NOMO-1 treated with dmso at 0.1 percent for 144 hours (cell line): ENCODE measurements around the gene CTRB2.
"Not testable (repeated sequence)": the region's sequence is repeated elsewhere in the genome, so short reads cannot be mapped to it uniquely, and the experiment has no call there.

Experiments used
- DNase-seq: peaks from one replicate; lab custom pipeline; 2025; ENCODE audit not compliant: unreplicated experiment; lab: John Stamatoyannopoulos, UW

The CTRB2 gene

DNA sequence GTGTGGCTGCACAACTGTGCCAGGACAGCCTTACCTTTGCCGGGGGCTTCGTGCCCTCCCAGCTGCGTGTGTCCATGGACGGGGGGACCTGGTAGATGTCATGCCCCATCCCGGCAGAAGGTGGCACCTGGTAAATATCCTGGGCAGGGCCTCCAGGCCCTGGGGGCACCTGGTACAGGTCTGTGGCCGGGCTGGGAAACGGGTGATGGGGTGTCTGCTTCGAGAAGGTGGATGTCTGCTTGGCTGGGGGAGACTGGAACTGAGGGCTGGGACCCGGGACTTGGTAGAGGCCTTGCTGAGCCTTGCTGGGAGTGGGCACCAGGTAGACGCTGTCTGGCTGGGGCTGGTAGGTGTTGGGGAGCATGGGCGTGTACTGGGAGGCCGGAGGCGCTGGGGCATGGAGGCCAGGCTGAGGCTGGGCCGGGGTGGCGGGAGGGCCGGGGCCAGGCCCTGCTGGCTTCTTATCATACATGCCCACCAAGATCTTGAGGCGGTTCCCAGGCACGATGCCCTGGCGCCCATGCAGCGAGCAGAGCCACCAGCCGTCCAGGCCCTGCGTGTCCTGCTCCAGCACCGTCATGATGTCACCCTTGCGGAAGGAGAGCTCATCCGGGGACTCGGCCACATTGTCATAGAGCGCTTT is 35.6 kb upstream of the CTRB2 start:
- DNase-seq: not testable (repeated sequence)

DNA sequence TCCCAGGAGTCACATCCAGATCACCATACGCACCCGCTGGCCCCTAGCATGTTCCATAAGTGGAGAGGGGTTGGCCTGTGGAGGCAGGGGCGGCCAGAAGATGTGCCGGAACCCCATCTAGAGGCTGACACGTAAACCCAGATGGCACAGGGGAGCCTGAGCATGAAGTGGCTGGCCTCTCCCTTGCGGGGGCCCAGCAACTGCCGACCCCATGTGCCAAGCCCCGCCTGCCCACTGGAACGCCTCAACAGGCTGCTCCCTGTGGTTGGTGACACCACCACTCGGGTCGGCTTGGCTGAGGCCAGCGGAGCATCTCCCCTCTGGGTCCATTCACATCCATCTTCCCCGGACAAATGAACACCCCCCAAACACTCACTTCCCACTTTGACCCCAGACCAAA is 35.0 kb upstream of the CTRB2 start:
- DNase-seq: no peak

DNA sequence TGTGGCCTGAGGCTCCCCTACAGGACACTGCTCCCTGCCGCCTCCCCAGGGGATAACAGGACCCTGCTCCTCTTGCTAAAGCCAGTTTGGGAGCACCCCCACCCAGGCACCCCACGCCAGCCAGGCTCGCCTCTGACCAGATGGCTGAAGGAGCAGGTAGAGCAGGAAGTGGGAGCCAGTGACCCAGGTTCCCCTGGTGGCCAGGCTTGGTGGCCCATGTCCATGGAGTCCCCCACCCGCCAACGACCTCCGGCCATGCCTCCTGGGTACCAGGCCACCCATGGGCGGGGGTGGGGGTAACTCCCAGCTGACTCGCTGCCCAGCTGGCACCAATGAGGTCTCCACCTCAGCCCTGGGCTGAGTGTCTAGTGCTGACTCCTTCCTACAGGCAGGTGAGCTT is 34.5 kb upstream of the CTRB2 start:
- no peak for DNase-seq

DNA sequence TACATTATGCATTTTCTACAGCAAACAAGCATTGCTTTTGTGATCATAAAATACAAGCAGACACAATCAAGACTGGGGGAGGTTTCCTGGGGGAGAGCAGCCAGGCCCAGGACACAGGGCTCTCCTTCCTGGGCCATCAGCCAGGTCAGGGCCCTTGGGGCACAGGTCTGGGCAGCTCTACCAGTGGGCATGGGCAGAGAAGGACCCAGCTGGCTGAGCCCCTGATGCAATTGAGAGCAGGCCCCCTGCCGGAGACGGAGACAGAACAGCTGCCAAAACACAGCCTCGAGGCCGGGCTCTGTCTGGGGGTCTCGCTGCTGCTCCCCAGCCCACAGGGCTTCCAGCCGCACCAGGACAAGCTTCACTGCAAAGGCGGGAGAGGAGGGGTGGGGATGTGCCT is 33.7 kb upstream of the CTRB2 start:
- not testable (repeated sequence) for DNase-seq

DNA sequence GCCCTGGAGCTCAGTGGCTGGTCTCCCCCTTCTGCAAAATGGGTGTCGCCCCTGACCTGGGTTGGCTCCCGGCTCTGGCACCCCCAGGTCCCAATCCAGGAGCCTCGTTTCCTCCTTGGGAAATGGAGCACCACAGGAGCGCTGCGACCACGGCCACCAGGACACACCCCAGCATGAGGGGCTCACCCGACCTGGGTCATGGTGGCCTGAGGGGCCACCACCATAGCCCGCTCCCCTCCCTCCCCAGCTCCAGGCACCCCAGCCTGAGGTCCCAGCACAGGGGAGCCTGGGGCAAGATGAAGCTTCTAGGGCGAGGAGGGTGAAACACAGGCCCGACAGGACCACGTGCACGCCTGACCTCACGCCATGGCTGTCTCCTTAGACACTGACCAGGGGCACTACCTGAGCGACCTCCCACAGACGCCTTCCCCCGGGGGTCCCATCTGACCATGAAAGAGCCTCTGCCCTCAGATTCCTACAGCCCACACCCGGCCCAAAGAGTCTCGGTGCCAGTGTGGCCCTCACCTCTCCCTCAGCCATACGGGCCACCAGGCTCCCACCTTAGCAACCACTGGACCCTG is 32.7 kb upstream of the CTRB2 start:
- DNase-seq: no peak

DNA sequence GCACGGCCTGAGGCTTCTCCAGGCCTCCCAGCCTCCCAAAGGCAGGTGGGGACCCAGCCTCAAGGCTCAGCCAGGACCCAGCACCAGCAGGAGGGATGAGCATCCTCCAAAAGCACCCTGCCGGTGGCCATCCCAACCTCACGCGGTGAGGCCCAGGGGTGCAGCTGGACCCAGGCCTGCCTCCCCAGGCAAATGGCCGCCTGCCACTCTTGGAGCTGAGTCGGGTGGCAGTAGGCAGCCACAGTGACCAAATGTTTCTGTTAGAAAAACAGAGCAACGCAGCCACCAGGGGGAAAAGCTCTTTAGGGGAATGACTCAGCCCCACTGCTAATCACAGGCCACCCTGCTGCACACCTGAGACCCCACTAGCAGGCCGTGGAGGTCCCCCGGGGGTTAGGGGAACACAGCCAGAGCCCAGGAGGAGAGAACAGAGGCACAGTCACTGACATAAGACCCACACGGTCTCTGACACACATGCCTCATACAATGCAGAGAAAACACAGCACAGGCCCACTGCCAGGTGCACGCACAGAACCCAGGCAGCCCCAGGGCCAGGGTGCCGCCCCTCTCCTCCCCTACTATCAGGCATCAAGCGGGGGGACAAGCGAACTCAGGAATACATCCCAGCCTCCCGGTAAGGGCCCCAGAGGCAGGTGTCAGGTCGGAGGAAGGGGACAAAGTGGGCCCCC is 32.0 kb upstream of the CTRB2 start:
- DNase-seq: no peak

DNA sequence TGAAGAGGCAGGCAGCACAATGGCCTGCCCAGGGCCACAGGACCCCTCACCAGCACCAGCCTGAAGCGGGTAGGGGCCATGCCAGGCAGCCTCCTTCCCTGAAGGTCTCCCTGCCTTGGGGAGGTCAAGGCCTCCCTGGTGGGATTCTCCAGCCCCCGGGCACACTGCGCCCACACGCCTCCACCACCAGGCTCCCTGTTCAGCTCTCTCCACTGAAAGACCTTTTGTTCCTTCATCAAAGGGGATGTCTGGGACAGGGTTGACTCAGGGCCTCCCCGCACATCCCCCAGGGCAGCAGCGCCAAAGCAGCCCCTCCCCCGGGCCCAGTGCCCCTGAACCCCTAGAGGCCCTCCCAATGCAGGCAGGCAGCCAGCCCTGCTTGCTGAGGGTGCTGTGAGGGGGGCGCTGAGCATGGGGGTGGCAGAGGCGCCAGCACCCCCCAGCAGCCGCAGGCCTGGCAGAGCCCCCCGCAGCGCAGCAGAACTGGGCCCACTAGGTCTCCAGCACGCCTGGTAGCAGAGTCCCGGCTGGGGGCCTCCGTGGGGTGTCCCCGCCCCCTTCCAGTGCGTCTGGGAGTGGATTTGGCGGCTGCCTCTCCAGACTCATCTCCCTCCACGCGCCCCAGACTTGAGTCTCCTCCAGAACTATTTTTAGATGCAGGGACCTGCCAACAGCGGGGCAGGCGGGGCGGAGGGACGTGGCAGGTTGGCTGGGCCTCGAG is 31.3 kb upstream of the CTRB2 start:
- DNase-seq: no peak

DNA sequence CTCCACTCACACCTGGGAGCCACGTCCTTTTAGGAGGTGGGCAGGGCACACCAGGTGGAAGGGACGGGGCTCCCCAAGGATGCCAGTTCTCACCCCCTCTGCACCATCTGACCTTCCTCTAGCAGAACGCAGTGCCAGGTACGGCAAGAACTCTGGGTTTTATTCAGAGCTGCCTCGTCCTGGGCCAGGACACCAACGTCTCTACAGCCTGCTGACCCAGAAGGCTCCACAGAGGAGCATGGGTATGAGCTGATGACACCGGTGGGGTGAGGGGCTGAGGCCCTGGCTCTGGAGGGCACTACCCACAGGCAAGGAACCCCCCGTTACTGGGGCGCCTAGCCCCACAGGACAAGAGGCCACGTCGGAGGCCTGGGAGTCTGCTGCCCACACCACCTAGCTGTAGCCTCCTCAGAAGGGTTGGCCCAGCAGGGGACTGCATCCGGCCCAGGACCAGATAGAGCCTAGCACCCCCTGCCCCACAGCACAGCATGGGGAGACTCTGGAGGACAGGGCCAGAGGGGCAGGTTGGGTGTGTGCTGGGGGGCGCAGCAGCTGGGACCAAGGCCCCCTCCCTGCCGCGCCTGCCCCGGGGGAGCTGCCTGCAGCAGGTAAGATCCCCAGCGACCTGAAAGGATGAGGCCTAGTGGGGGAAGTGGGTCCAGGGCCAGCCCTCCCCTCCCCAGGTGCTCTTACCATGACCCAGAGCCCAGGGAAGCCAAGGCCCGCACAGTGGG is 30.6 kb upstream of the CTRB2 start:
- no peak for DNase-seq

DNA sequence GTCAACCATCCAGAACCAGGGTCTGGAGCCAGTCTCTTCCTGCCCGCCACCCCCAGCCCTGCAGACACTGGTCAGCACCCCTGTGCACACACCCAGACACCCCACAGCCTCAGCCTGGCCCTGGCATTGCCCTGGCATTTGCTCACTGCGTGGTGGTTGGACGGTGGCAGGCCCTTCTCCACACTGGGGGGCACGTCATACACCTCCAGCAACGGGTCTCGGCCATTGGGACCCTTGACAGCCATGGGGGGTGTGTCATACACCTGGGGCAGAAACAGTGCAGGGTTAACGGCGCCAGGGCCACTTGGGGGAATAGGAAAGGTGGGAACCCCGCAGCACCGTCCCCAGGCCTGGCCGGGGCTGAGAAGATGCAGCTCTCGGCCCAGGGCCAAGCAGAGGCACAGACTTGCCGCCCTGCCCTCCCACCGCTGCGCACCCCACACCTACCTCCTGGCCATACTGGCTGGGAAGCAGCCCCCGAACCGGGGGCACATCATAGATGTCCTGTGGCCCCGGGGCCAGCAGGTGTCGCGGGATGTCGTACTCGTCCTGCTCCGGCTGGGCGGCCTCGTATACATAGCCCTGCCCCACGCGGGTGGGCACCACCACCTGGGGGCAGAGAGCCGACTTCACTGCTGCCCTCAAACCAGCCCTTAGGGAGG is 29.9 kb upstream of the CTRB2 start:
- no peak for DNase-seq

DNA sequence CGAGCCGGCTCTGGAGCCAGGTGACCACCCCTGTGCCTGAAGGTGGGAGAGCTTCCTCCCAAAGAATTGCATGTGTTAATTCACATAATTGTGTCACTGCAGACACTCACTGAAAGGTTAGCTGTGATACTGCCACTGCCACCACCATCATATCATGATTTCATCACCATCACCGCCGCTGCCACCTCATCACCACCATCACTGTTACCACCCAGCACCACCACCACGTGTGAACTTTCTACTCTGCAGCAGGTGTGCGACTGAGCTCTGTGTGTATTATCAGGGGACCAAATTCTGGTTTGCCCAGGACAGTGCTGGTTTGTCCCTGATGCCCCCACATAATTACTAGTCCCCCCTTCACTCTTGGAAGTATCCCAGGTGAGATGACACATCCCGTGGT is 29.3 kb upstream of the CTRB2 start:
- DNase-seq: no peak

DNA sequence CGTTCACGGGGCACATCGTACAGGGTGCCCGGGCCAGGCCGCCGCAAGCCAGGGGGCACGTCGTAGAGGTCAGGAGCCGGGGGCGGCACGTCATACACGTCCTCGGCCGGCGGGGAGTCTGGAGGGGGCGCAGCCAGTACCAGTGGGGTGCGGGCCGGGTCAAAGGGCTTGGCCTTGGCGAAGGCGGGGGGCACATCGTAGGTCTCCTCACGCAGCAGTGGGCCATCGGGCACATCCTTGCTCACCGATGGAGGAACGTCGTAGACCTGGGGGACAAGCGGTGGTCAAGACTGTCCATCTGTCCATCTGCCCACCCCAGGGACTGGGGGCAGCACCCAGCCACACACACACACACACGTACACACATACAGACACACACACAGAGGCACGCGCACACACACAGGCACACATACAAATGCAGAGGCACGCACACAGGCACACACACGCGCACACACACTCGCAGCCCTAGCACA is 28.8 kb upstream of the CTRB2 start:
- DNase-seq: no peak

DNA sequence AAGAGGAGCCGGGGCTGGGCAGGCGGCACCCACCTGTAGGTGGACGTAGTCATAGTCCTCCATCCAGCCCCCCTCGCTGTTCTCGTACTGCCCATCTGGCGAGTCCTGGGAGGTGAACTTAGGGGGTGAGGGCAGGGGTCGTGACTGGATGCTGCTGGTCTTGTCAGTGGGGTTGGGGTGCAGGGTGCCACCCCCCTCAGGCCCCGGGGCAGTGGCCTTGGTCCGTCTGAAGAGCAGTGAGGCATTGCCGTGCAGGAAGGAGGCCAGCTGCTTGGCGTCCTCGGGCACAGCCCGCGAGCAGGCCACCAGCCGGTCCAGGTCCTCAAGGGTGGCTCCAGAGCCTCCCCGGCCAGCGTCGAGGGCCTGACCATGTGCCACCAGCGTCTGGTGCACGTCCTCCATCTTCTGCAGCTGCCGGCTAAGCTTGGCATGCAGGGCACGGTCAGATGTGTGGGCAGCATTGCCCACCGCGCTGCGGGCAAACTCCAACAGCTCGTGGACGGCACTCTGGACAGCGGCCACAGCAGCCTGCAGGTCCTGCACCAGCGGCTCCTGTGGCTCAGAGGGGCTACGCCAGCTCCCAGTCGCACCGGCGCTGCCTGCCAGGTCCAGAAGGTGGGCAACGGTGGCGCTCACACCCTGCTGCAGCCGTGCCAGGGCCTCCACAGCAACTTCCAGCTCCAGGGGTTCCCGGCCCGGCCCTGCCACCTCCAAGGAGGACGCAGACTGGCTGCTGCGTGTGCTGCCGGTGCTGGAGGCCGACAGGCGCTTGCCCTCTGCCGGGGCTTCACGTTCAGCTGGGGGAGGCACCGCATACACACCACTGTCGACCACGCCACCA is 28.1 kb upstream of the CTRB2 start:
- no peak for DNase-seq

DNA sequence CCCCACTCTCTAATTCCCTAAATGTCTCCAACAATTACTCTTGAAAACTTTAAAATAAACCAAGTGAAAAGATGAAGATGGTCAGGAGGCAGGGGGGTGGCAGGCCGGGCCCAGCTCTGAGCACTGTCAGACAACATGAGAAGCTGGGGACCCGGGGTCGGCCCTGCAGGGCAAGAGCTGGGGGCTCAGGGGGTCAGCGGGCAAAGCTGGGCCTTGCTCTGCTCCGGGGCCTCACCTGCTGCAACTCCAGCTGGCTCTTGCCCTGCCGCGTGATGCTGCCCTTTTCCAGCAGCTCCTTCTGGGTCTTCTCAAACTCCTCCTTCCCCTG is 26.6 kb upstream of the CTRB2 start:
- DNase-seq: no peak

DNA sequence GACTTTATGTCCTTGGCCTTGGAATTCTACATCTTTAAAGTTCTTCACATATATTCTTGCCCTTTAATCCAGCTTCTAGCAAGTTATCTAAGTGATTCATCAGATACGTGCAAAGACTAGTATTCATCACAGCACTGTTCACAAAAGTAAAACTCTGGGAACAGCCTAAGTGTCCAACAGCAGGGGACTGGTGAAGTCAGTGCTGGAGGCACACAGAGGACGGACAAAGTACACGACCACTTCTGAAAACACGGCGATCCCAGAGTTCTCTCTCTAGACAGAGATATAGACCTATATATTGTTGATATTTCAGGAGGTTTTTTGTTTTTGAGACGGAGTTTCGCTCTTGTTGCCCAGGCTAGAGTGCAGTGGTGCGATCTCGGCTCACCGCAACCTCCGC is 24.6 kb upstream of the CTRB2 start:
- DNase-seq: no peak

DNA sequence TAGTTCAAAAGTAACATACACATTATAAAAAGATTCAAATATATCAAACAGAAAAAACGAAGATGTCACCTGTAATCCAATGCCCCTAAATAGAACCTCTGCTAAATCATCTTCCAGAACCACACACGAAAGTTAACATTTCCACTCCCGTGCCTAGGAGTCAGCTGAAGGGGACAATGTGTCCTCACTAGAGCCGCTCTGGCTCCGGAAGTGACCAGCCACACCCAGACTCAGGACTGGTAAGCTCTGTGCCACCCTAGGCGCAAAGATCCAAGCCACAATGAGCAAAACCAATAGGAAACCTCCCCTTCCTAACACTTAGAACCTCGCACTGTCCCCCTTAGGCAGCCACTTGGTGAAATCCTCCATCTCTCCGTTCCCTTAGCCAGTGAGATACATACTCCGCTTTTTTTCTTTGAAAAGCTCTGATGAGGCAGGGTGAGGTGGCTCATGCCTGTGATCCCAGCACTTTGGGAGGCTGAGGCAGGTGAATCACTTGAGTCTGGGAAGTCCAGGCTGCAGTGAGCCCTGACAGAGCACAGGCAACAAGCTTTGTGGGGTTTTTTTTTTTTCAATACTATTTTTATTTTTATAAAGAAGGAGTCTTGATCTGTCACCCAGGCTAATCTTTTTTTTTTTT is 23.6 kb upstream of the CTRB2 start:
- DNase-seq: no peak

DNA sequence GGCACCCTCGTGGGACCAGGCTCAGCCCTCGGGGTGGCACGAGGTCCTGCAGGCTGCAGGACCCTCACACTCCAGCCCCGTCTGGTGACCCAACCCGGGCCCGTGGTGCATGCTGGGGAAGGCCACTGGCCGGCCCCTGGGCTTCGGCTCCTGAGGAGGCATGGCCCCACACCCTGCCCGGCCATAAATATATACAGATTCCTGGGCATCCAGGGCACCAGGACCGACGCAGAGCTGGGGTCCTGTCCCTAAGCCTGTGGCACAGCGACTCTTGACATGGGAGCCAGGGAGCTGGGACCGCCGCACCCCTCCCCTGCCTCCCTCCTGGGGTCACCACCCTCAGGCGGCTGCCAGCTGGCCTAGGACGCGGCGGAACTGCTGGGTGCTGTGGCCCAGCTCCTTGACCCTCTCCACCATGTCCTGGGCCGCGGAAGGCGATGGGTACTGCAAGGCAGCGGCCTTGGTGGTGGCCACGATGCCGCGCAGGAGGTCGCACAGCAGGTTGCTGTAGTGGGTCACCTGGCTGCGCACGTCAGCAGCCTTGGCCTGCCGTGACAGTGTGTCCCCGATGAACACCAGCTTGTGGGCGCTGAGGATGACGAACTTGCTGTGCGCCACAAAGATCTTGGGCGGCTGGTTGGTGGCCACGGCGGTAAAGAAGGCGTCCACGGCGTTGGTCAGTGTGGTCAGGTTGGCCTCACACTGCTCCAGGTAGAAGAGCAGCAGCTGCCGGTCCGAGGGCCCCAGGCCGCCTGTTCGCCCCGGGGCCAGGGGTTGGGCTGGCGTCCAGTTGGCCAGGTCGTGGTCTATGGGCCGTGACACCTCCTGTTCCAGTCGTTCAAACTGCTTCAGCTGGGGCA is 22.4 kb upstream of the CTRB2 start:
- DNase-seq: no peak

DNA sequence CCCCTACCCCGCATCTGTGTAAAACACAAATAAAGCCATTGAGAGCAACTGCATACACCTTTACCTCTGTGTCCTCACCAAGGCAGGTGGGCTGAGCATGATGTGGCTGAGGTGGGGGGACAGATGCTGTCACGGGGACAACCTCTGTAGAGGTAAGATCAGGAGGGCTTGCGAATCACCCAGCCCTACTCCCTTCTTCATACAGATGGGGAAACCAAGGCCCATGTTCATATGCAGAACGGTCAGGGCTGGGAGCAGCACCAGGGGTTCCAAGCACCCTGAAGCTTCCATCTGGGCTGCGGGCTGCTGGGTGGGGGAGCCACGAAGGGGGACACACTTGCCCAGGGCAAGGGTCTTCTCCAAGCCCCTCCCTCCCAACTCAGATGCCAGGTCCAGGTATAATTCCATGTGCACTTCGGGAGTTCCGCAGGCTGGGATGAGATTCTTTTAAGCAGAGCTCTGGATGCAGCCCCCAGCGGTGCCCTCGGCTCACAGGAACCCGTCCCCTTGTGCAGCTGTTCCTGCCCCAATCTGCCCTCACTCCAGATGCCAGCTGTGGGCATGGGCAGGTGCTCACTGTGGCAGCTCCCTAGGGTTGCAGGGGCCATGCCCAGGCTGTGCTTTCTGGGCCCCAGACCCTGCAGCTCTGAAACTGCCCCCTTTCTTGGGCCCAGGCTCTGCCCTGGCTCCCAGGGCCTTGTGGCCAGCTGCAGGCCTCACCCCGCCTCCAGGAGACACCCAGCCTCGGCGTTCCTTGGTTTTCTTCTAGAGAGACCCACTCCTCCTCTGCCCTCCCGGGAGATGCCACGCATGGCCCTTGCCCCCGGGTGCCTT is 21.4 kb upstream of the CTRB2 start:
- DNase-seq: no peak
